A673 (cell line): ENCODE results near the gene SUPT3H. TPM values are rescaled to one million over a fixed set of nuclear protein-coding genes. Genes with fewer than 3 reads are reported as not detected.

Experiments
- BruUV-seq: library from RNA; stranded (reverse); fragments of 400-500 nt; replicated peaks from 2 replicates; lab custom pipeline; 2021; lab: Mats Ljungman, UMichigan
- CTCF ChIA-PET: fragments of 300-600 bp; sonication (Branson Sonifier 250); formaldehyde crosslinking; loops from one replicate; lab custom pipeline; 2022; ENCODE audit warnings: antibody characterized with exemption; lab: Charles Lee
- POLR2A ChIA-PET: fragments of 300-600 bp; sonication (Branson Sonifier 250); formaldehyde crosslinking; loops from one replicate; lab custom pipeline; 2022; ENCODE audit warnings: antibody characterized with exemption; ENCODE audit not compliant: low non-redundant PET; lab: Charles Lee
- DNase-seq: peaks from one replicate; pipeline ENCODE4 v3.0.0-alpha.2; 2015; ENCODE audit warnings: low spot score
- H3K27ac ChIP-seq: fragments of 200-600 bp; sonication (generic); 2 replicates; pipeline ENCODE4 v1.5.1; 2016; ENCODE audit warnings: mixed run types, low read depth, mild to moderate bottlenecking, mixed read lengths, antibody characterized with exemption, low read length; ENCODE audit not compliant: poor library complexity, severe bottlenecking
- H3K27me3 ChIP-seq: fragments of 200-600 bp; sonication (generic); replicated peaks from 2 replicates; pipeline ENCODE4 v1.6.1; 2017; ENCODE audit warnings: mixed run types, low read depth, mild to moderate bottlenecking, mixed read lengths, antibody characterized with exemption, low read length; ENCODE audit not compliant: insufficient read depth, poor library complexity
- H3K36me3 ChIP-seq: fragments of 200-600 bp; sonication (generic); 2 replicates; pipeline ENCODE4 v1.6.1; 2016; ENCODE audit warnings: mixed run types, mild to moderate bottlenecking, mixed read lengths, antibody characterized with exemption, low read length; ENCODE audit not compliant: insufficient read depth, poor library complexity, severe bottlenecking
- H3K4me1 ChIP-seq: fragments of 200-600 bp; sonication (generic); 2 replicates; pipeline ENCODE4 v1.6.1; 2017; ENCODE audit warnings: mixed run types, mild to moderate bottlenecking, mixed read lengths, antibody characterized with exemption, low read length; ENCODE audit not compliant: insufficient read depth, poor library complexity, severe bottlenecking
- H3K4me3 ChIP-seq: fragments of 200-600 bp; sonication (generic); 2 replicates; pipeline ENCODE4 v1.5.1; 2016; ENCODE audit warnings: low read depth, mixed run types, mild to moderate bottlenecking, mixed read lengths, low read length; ENCODE audit not compliant: poor library complexity, severe bottlenecking
- H3K9me3 ChIP-seq: fragments of 200-600 bp; sonication (generic); 2 replicates; pipeline ENCODE4 v1.6.1; 2016; ENCODE audit warnings: mixed run types, low read depth, mild to moderate bottlenecking, mixed read lengths, antibody characterized with exemption, low read length; ENCODE audit not compliant: poor library complexity, severe bottlenecking
- EZH2 ChIP-seq: fragments of 200-600 bp; sonication (generic); IDR thresholded peaks from 2 replicates; pipeline ENCODE4 v1.6.1; 2017; ENCODE audit warnings: borderline replicate concordance, low read depth, mild to moderate bottlenecking, mixed read lengths, antibody characterized with exemption, low read length; ENCODE audit not compliant: poor library complexity, severe bottlenecking
- intact Hi-C: fragments of 100-400 bp; cut with micrococcal nuclease; formaldehyde crosslinking; loops from one replicate; pipeline ENCODE4 v1.10.0; 2022; ENCODE audit not compliant: unreplicated experiment
- total RNA-seq: library from RNA; stranded (reverse); gene quantifications from 2 replicates; pipeline ENCODE4 v1.2.3, GENCODE V29; 2021
- TF ChIP-seq, protein P1 (sequence below): fragments of 300-800, 200-600 bp; sonication (generic); conservative IDR thresholded peaks from 2 replicates; pipeline ENCODE4 v1.5.1; 2017; ENCODE audit warnings: low read depth, mild to moderate bottlenecking, antibody characterized with exemption, low read length, moderate library complexity, mixed read lengths

SUPT3H gene
- total RNA-seq, 1 experiment from 2014 or later = 10.8 TPM

DNA sequence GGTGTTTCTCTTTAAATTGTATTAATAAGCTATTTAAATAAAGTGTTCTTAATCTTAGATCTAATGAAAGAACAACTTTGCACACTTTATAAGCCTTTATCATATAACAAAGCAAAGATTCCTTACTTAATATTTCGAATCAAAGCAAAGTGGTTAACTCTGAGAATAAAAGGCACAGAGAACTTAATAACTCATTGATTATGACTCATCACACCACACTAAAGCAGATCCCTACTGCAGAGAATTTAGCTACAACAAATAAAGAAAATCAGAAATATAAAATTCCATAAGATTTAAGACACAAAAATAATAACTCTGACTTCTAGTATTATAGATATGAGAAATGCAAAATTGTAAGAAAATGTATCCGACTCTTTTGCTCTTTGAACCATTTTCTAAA is 185.2 kb downstream of the SUPT3H start:
- POLR2A ChIA-PET = no interaction called here
- H3K27ac ChIP-seq = no peak overlapping the region
- CTCF ChIA-PET = no interaction called here
- TF ChIP-seq, protein P1, sequence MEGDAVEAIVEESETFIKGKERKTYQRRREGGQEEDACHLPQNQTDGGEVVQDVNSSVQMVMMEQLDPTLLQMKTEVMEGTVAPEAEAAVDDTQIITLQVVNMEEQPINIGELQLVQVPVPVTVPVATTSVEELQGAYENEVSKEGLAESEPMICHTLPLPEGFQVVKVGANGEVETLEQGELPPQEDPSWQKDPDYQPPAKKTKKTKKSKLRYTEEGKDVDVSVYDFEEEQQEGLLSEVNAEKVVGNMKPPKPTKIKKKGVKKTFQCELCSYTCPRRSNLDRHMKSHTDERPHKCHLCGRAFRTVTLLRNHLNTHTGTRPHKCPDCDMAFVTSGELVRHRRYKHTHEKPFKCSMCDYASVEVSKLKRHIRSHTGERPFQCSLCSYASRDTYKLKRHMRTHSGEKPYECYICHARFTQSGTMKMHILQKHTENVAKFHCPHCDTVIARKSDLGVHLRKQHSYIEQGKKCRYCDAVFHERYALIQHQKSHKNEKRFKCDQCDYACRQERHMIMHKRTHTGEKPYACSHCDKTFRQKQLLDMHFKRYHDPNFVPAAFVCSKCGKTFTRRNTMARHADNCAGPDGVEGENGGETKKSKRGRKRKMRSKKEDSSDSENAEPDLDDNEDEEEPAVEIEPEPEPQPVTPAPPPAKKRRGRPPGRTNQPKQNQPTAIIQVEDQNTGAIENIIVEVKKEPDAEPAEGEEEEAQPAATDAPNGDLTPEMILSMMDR = no peak
- no peak for TF ChIP-seq EZH2
- H3K4me1 ChIP-seq = peaks cover 8% of the 10 kb centered on the region
- H3K27me3 ChIP-seq = no peaks in the 10 kb centered on the region
- no peaks in the 10 kb centered on the region for H3K36me3 ChIP-seq
- intact Hi-C loops = no loop called here
- no peak for DNase-seq
- H3K4me3 ChIP-seq = no peak overlapping the region
- BruUV-seq = no TSS peak
- no peaks in the 10 kb centered on the region for H3K9me3 ChIP-seq

DNA sequence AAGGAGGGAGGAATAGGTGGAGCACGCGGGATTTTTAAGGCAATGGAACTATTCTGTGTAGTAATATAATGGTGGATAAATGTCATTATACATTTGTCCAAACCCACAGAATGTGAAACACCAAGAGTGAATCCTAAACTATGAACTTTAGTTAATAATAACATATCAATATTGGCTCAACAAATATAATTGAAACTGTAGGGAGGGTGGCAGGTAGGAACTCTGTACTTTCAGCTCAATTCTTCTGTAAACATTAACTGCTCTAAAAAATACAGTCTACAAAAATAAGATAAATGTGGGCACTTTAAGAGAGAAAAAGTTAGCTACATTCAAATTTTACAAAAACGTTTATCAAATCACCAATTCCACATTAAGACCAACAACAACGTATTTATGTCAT is 186.3 kb downstream of the SUPT3H start:
- no peak overlapping the region for H3K27ac ChIP-seq
- no peak for DNase-seq
- H3K4me1 ChIP-seq = peaks cover 5% of the 10 kb centered on the region
- no peaks in the 10 kb centered on the region for H3K36me3 ChIP-seq
- no TSS peak for BruUV-seq
- ChIA-PET POLR2A (no interaction called here), CTCF (no interaction called here)
- intact Hi-C loops = no loop called here
- TF ChIP-seq, protein P1 = no peak
- no peak for TF ChIP-seq EZH2
- no peaks in the 10 kb centered on the region for H3K27me3 ChIP-seq
- no peaks in the 10 kb centered on the region for H3K9me3 ChIP-seq
- H3K4me3 ChIP-seq = no peak overlapping the region

DNA sequence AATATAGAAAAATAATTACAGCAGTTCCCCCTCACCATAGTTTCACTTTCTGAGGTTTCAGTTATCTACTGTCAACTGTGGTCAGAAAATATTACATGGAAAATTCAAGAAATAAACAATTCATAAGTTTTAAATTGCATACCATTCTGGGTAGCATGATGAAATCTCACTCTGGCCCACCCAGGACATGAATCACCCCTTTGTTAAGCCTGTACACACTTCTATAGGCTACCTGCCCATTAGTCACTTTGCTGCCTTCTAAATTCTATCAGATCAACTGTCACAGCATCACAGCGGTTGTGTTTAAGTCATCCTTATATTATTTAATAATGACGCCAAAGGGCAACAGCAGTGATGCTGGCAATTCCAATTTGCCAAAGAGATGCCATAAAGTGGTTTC is 189.9 kb downstream of the SUPT3H start:
- ChIA-PET CTCF (no interaction called here), POLR2A (no interaction called here)
- BruUV-seq = no TSS peak
- H3K36me3 ChIP-seq = no peaks in the 10 kb centered on the region
- H3K4me1 ChIP-seq = peaks cover 5% of the 10 kb centered on the region
- H3K27ac ChIP-seq = no peak overlapping the region
- DNase-seq = no peak
- H3K9me3 ChIP-seq = no peaks in the 10 kb centered on the region
- TF ChIP-seq EZH2 = no peak
- TF ChIP-seq, protein P1 = no peak
- no peak overlapping the region for H3K4me3 ChIP-seq
- H3K27me3 ChIP-seq = no peaks in the 10 kb centered on the region
- intact Hi-C loops = no loop called here
